ENCODE measurements around the gene ACTR3.

- TF ChIP-seq POLR2A (IDR thresholded peaks at IDR 0.05) (no peak), CTCF (IDR thresholded peaks at IDR 0.05) (no peak), POLR2AphosphoS5 (IDR thresholded peaks at IDR 0.05) (no peak)
Measured at GRCh38 chr2:114010001-114010400, 120.1 kb downstream of the ACTR3 start.
